Stimulated activated CD4-positive, alpha-beta T cell treated with anti-CD3 and anti-CD28 coated beads, Interleukin-4, amount 100 ng/mL, for 4 hours (primary cell): Measurements from ENCODE around the gene CACTIN.
A peak's percentile ranks its signal among the peaks of the same experiment; 100 is the strongest.
"Not testable (repeated sequence)": the region's sequence is repeated elsewhere in the genome, so short reads cannot be mapped to it uniquely, and the experiment has no call there.

Experiments
- DNase-seq, 2 experiments: peaks; one replicate each; pipeline ENCODE4 v3.0.0-alpha.2; 2020

Gene CACTIN

DNA sequence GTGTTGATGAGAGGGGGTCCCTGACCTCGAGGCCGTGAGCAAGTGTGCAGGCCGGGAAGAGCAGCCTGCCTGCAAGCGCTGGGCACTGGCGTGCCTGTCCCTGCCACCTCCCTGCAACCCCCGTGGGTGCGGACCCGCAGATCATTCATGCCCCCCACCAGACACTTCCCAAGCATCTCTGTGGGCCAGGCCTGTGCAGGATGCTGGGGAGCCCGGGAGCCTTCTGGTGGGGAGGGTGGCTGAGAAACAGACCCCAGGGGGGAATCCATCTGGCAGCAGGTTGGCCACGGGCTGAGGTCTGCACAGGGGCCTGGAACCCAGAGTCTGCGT is 18.4 kb upstream of the CACTIN start:
- DNase-seq, result no peak

DNA sequence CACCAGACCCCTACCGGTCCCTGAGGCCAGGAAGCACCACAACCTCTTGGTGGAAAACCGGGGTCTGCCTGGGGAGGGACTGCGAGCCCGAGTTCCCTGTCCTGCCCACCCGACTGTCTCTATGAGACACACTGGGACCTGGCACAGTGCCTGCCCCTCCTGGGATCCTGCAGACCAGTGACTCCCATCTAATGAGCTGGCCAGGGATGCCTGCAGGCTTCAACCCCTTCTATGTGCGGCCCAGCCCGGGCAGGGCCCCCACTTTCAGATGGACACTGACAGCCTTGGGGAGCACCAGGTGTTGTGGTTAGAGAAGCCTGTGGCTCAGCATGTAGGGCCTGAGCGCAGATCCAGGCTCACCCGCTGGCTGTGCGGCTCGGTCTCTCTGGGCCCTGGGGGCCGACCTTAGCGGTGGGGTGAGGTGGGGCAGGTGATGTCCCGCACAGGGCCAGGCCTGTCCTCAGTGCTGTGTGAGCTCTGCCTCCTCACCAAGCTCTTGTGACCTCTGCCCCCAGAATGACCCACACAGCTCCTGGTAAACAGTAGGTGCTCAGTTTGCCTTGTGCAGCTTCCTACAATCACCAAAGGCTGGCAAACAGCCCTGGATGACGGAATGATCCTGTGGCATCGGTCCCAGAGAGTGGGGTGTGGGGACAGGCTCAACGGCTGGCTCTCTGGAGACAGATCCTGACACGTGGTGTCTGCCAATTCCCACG is 17.9 kb upstream of the CACTIN start:
- DNase-seq, result no peak

DNA sequence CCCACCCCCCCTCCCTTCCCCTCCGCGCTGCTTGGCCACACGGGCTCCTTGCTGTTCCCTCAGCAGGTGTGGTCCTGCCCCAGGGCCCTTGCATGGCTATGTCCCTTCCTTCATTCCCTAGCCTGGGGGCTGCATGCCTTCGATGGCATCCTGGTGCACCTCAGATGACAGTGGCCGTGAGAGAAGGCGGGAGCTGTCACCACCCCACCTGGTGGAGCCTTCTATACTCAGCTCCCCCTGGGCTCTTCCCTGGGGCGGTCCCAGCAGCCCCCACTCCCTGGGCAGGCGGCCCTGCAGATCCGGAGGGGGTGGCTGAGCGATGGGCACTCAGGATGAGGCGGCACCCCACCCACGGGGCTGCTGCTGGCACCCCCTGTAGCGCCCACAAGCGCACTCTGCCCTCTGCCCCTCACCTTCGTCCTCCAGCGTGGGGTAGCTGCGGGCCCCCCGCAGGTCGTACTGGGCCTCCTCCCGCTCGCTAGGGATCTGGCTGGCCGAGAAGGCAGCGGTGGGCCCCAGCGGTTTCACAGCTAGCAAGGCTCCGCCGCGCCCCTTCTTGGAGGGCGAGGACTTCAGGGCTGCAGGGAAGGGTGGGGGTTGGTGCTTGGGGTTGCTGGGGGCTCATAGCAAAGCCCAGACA is 17.2 kb upstream of the CACTIN start:
- DNase-seq, result no peak

- peak; percentile 12 to 35 for DNase-seq
These were observed 16.5 kb upstream of the CACTIN start for GRCh38 chr19:3642987-3643673.

GRCh38 chr19:3642296-3642695 is 15.7 kb upstream of the CACTIN start:
- no peak for DNase-seq

DNA sequence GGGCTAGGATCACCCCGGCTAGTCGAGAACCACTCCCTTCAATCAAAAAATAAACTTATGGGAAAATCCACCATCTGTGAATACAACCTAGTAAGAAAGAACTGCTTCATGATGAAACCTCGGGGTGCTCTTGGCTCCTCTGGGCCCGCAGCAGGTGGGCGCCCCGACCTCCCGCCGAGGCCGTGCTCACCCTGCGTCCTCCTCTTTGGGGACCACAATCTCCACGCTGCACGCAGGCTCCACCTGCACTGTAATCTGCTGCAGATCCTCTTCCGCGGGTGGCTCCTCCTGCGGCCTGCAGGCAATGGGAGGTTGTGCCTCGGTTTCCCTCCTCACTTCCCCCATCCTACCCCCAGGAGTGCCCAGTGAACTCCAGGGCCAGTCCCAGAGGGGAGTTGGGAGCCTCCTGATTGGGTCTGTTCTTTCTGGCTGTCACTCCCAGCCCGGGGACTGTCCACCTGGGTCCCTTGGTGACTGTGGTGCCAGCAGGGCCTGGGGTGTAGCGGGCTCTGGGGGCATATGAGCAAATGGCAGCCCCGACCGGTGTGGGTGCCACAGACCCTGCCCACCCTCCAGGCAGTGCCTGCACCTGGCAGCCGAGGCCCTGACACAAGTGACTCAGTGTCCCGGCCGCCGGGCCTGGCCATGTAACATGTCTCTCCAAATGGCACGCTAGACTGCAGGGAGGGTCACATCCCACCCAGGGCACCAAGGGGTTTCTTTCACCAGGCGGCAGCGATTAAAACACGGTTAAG is 15.1 kb upstream of the CACTIN start:
- no peak for DNase-seq

- no peak for DNase-seq
These were observed 12.9 kb upstream of the CACTIN start for GRCh38 chr19:3639479-3639878.

- peak in 1 of 2 experiments; percentile 16 for DNase-seq
These were observed 11.9 kb upstream of the CACTIN start for GRCh38 chr19:3638208-3639193.

- DNase-seq, result no peak
These were observed 11.0 kb upstream of the CACTIN start for GRCh38 chr19:3637621-3638020.

DNA sequence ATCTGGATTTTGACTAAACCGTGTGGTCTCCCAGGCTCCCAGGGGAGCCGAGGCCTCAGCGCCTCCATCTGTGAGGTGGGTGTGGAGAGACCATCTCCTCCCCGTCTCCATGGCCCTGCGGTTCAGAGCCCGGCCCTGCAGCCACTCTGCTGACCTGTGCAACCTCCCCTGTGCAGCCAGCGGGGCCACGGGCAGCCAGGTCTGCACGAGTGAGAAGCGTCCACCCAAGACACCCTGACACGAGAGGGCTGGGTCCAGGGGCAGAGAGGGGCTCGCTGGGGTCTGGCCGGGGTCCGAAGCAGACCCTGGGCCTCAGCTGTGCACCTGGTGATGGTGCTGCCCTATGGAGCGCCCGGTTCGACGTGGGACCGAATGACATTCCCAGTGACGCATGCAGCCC is 10.4 kb upstream of the CACTIN start:
- no peak for DNase-seq

GRCh38 chr19:3636506-3636905 is 9.9 kb upstream of the CACTIN start:
- no peak for DNase-seq

- DNase-seq, result no peak
These were observed 8.0 kb upstream of the CACTIN start for GRCh38 chr19:3634496-3635045.

DNA sequence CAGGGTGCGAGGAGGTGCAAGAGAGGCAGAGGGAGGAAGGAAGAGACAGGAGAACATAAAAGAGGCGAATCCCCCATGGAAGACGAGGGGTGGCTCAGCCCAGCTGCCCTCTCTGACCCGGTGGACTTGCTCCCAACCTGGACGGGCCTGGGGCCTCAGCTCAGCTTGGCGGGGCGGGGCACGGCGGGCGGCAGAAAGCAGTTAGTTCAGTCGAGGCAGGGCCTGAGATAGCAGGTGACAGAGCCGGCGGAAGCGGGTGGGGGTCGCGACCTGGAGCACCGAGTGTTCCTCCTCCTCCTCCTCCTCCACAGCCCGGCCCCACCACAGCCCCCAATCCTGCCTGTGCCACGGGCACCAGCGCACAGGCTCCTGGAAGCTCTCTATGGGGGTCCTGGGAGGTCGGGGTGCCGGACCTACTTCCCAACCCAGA is 7.0 kb upstream of the CACTIN start:
- DNase-seq, result no peak

- no peak for DNase-seq
These were observed 6.4 kb upstream of the CACTIN start for GRCh38 chr19:3632739-3633558.

- DNase-seq, result no peak
These were observed 5.5 kb upstream of the CACTIN start for GRCh38 chr19:3632098-3632497.

GRCh38 chr19:3631053-3631861 is 4.7 kb upstream of the CACTIN start:
- no peak for DNase-seq

GRCh38 chr19:3628766-3629165 is 2.2 kb upstream of the CACTIN start:
- DNase-seq, result not testable (repeated sequence)

- no peak for DNase-seq
These were observed 747 bp upstream of the CACTIN start for GRCh38 chr19:3627351-3627723.

GRCh38 chr19:3625996-3626472 is 556 bp downstream of the CACTIN start:
- DNase-seq, result peak in 1 of 2 experiments; percentile 9

GRCh38 chr19:3623716-3624115 is 2.9 kb downstream of the CACTIN start:
- DNase-seq, result no peak
